IMR-90 (cell line): Measurements from ENCODE around the gene FGFR4. TPM values are rescaled to one million over a fixed set of nuclear protein-coding genes. Genes with fewer than 3 reads are reported as not detected.

Experiments
- ATAC-seq: fragments of 200-7000 bp; cut with Tn5 transposase; 2 replicates; pipeline ENCODE4 v1.9.1; 2020; ENCODE audit warnings: low read depth, mild to moderate bottlenecking, moderate library complexity
- BruUV-seq: library from RNA; stranded (reverse); fragments of 400-500 nt; replicated peaks from 2 replicates; lab custom pipeline; 2021; lab: Mats Ljungman, UMichigan
- CTCF ChIA-PET: fragments of 300-600 bp; formaldehyde crosslinking; extraction: SDS; loops from one replicate; lab custom pipeline; 2021; ENCODE audit warnings: antibody characterized with exemption; lab: Yijun Ruan, JAX
- POLR2A ChIA-PET: fragments of 300-600 bp; sonication (Branson Sonifier 250); formaldehyde crosslinking; loops from one replicate; lab custom pipeline; 2022; ENCODE audit warnings: antibody characterized with exemption; ENCODE audit not compliant: unreplicated experiment; lab: Charles Lee
- DNase-seq: peaks from one replicate; pipeline ENCODE4 v3.0.0; 2013
- H2AFZ ChIP-seq: replicated peaks from 2 replicates; pipeline ENCODE3; 2013; ENCODE audit warnings: low read length, mild to moderate bottlenecking; ENCODE audit not compliant: poor library complexity
- H2AK5ac ChIP-seq: 2 replicates; pipeline ENCODE4 v1.6.1; 2013; ENCODE audit warnings: low read depth, low read length, inconsistent platforms
- H2AK9ac ChIP-seq: replicated peaks from 2 replicates; pipeline ENCODE3; 2013; ENCODE audit warnings: mild to moderate bottlenecking, low read depth, low read length, moderate library complexity; ENCODE audit not compliant: poor library complexity
- H2BK120ac ChIP-seq: 2 replicates; pipeline ENCODE4 v1.6.1; 2013; ENCODE audit warnings: low read depth, low read length, inconsistent platforms
- H2BK15ac ChIP-seq: 3 replicates; pipeline ENCODE4 v1.6.1; 2013; ENCODE audit warnings: low read depth, low read length, inconsistent platforms
- H2BK20ac ChIP-seq: 2 replicates; pipeline ENCODE4 v1.6.1; 2013; ENCODE audit warnings: low read depth, mild to moderate bottlenecking, inconsistent platforms, low read length, moderate library complexity
- H2BK5ac ChIP-seq: 2 replicates; pipeline ENCODE4 v1.6.1; 2013; ENCODE audit warnings: mild to moderate bottlenecking, low read depth, low read length, inconsistent platforms; ENCODE audit not compliant: poor library complexity, severe bottlenecking
- H3K14ac ChIP-seq: replicated peaks from 2 replicates; pipeline ENCODE4 v1.6.1; 2013; ENCODE audit warnings: low read depth, low read length, inconsistent platforms
- H3K18ac ChIP-seq: 2 replicates; pipeline ENCODE4 v1.6.1; 2013; ENCODE audit warnings: low read depth, low read length, control low read depth
- H3K23ac ChIP-seq: 2 replicates; pipeline ENCODE4 v1.6.1; 2013; ENCODE audit warnings: low read depth, low read length, inconsistent platforms
- H3K27ac ChIP-seq: 2 replicates; pipeline ENCODE4 v1.5.1; 2013; ENCODE audit warnings: mild to moderate bottlenecking, control low read depth, low read length; ENCODE audit not compliant: insufficient read depth
- H3K27me3 ChIP-seq: 2 replicates; pipeline ENCODE4 v1.6.1; 2013; ENCODE audit warnings: low read length; ENCODE audit not compliant: control insufficient read depth, insufficient read depth
- H3K36me3 ChIP-seq: 2 replicates; pipeline ENCODE4 v1.6.1; 2013; ENCODE audit warnings: low read length, mixed read lengths; ENCODE audit not compliant: control insufficient read depth, insufficient read depth
- H3K4ac ChIP-seq: 2 replicates; pipeline ENCODE4 v1.6.1; 2013; ENCODE audit warnings: low read depth, low read length, inconsistent platforms
- H3K4me1 ChIP-seq: 2 replicates; pipeline ENCODE4 v1.6.1; 2013; ENCODE audit warnings: low read length, mixed read lengths; ENCODE audit not compliant: control insufficient read depth, insufficient read depth
- H3K4me2 ChIP-seq: 2 replicates; pipeline ENCODE4 v1.6.1; 2013; ENCODE audit warnings: low read depth, mild to moderate bottlenecking, control low read depth, low read length, moderate library complexity
- H3K4me3 ChIP-seq: 2 replicates; pipeline ENCODE4 v1.5.1; 2013; ENCODE audit warnings: low read depth, mild to moderate bottlenecking, control low read depth, low read length, moderate library complexity; ENCODE audit not compliant: insufficient read depth
- H3K56ac ChIP-seq: 2 replicates; pipeline ENCODE4 v1.6.1; 2013; ENCODE audit warnings: low read length, inconsistent platforms; ENCODE audit not compliant: insufficient read depth; ENCODE audit errors: extremely low read depth
- H3K79me1 ChIP-seq, 2 experiments: 2 replicates each; pipeline ENCODE4 v1.6.1; 2013; ENCODE audit warnings: low read length in 2 of 2, inconsistent platforms in 1 of 2, low read depth in 1 of 2
- H3K9ac ChIP-seq: 2 replicates; pipeline ENCODE4 v1.6.1; 2013; ENCODE audit warnings: low read depth, low read length, control low read depth
- H3K9me1 ChIP-seq: 2 replicates; pipeline ENCODE4 v1.6.1; 2013; ENCODE audit warnings: low read length, inconsistent platforms; ENCODE audit not compliant: insufficient read depth
- H3K9me3 ChIP-seq: 2 replicates; pipeline ENCODE4 v1.6.1; 2013; ENCODE audit warnings: low read length; ENCODE audit not compliant: control insufficient read depth, insufficient read depth
- H4K20me1 ChIP-seq: 2 replicates; pipeline ENCODE4 v1.6.1; 2013; ENCODE audit warnings: low read length, inconsistent platforms; ENCODE audit not compliant: insufficient read depth
- H4K5ac ChIP-seq: 2 replicates; pipeline ENCODE4 v1.6.1; 2013; ENCODE audit warnings: mild to moderate bottlenecking, low read depth, low read length, control low read depth
- H4K8ac ChIP-seq, 2 experiments: 2 replicates each; pipeline ENCODE4 v1.6.1; 2013; ENCODE audit warnings: low read depth in 2 of 2, low read length in 2 of 2, control low read depth in 1 of 2, inconsistent platforms in 1 of 2
- H4K91ac ChIP-seq: 2 replicates; pipeline ENCODE4 v1.6.1; 2013; ENCODE audit warnings: low read depth, low read length, inconsistent platforms; ENCODE audit not compliant: insufficient read depth
- BHLHE40 ChIP-seq: fragments of 150-350 bp; IDR thresholded peaks from 2 replicates; pipeline ENCODE4 v1.6.1; 2016; ENCODE audit warnings: mild to moderate bottlenecking, low read depth, low read length
- CEBPB ChIP-seq: IDR thresholded peaks from 2 replicates; pipeline ENCODE4 v1.6.1; 2012; ENCODE audit warnings: low read depth, low read length, improper control_type of control experiment
- CHD1 ChIP-seq: IDR thresholded peaks from 2 replicates; pipeline ENCODE4 v1.6.1; 2012; ENCODE audit warnings: low read depth, low read length, improper control_type of control experiment
- FOS ChIP-seq: fragments of 150-350 bp; IDR thresholded peaks from 2 replicates; pipeline ENCODE4 v1.6.1; 2016; ENCODE audit warnings: low read depth, low read length
- MAFK ChIP-seq: IDR thresholded peaks from 2 replicates; pipeline ENCODE4 v1.6.1; 2012; ENCODE audit warnings: low read depth, low read length, improper control_type of control experiment
- MAZ ChIP-seq: IDR thresholded peaks from 2 replicates; pipeline ENCODE4 v1.6.1; 2012; ENCODE audit warnings: low read depth, mild to moderate bottlenecking, low read length, improper control_type of control experiment, moderate library complexity, borderline replicate concordance
- MXI1 ChIP-seq: IDR thresholded peaks from 2 replicates; pipeline ENCODE4 v1.6.1; 2012; ENCODE audit warnings: low read depth, mild to moderate bottlenecking, low read length, moderate library complexity, borderline replicate concordance
- NFE2L2 ChIP-seq: fragments of 150-350 bp; IDR thresholded peaks from 2 replicates; pipeline ENCODE4 v1.6.1; 2016; ENCODE audit warnings: low read depth, mild to moderate bottlenecking, low read length
- POLR2A ChIP-seq: IDR thresholded peaks from 2 replicates; pipeline ENCODE4 v1.6.1; 2012; ENCODE audit warnings: mild to moderate bottlenecking, low read depth, low read length
- RAD21 ChIP-seq: IDR thresholded peaks from 2 replicates; pipeline ENCODE4 v1.6.1; 2012; ENCODE audit warnings: low read length, improper control_type of control experiment
- RCOR1 ChIP-seq: IDR thresholded peaks from 2 replicates; pipeline ENCODE4 v1.6.1; 2012; ENCODE audit warnings: mild to moderate bottlenecking, low read length, improper control_type of control experiment; ENCODE audit not compliant: insufficient replicate concordance
- RFX5 ChIP-seq: IDR thresholded peaks from 2 replicates; pipeline ENCODE4 v1.8.0; 2012; ENCODE audit warnings: low read depth, mild to moderate bottlenecking, low read length, moderate library complexity
- SMC3 ChIP-seq: fragments of 150-350 bp; IDR thresholded peaks from 2 replicates; pipeline ENCODE4 v1.6.1; 2016; ENCODE audit warnings: low read depth, mild to moderate bottlenecking, antibody characterized with exemption, low read length, moderate library complexity
- USF2 ChIP-seq: fragments of 150-350 bp; IDR thresholded peaks from 2 replicates; pipeline ENCODE4 v1.6.1; 2017; ENCODE audit warnings: mild to moderate bottlenecking, antibody characterized with exemption, low read length, low read depth
- WGBS, 2 experiments: methylation state at CpG; one replicate each; pipeline versions ENCODE4 v1.1.5 to v1.1.7; 2013; ENCODE audit warnings: missing lambda C conversion rate in 2 of 2; ENCODE audit not compliant: insufficient read length in 1 of 2; ENCODE audit errors: extremely low coverage in 2 of 2; 5-methylcytosine and 5-hydroxymethylcytosine counted together
- dilution Hi-C: fragments of 300-500 bp; cut with HindIII; formaldehyde crosslinking; loops from one replicate; pipeline ENCODE4 v1.14.3; 2018; ENCODE audit warnings: low sequenced_read_pairs; ENCODE audit not compliant: unreplicated experiment
- in situ Hi-C: fragments of 300-500 bp; cut with MboI; formaldehyde crosslinking; loops from 3 replicates; pipeline ENCODE4 v1.14.3; 2019; ENCODE audit warnings: low sequenced_read_pairs, inconsistent platforms, mixed read lengths
- intact Hi-C: fragments of 100-400 bp; cut with micrococcal nuclease; formaldehyde crosslinking; loops from 2 replicates; pipeline ENCODE4 v1.10.0; 2022
- polyA plus RNA-seq, 3 experiments: library from polyadenylated mRNA; depleted of rRNA; stranded (reverse); fragments of >200 nt; gene quantifications; 2 replicates each; pipeline ENCODE4 v1.2.3, GENCODE V29; 2012; ENCODE audit warnings: low replicate concordance in 1 of 3
- total RNA-seq: library from RNA; depleted of rRNA; stranded (reverse); fragments of >200 nt; gene quantifications from 2 replicates; pipeline ENCODE4 v1.2.3, GENCODE V29; 2012
- TF ChIP-seq, protein P1 (sequence below): conservative IDR thresholded peaks from 2 replicates; pipeline ENCODE4 v1.5.1; 2012; ENCODE audit warnings: mild to moderate bottlenecking, low read depth, low read length, improper control_type of control experiment

FGFR4 gene
- total and polyA plus RNA-seq, 2 of the 4 experiments (the other 2 are of a cell fraction) = 0.90 to 2.4 TPM

GRCh38 chr5:177064500-177065277 lies 22.0 kb upstream of the FGFR4 start:
- no peak overlapping the region for H3K23ac ChIP-seq
- H3K18ac ChIP-seq = no peak overlapping the region
- no peaks in the 10 kb centered on the region for H3K79me1 ChIP-seq
- H3K27me3 ChIP-seq = no peaks in the 10 kb centered on the region
- H2BK15ac ChIP-seq = no peak overlapping the region
- no peak overlapping the region for H2BK20ac ChIP-seq
- intact Hi-C loops (no loop called here), dilution Hi-C loops (no loop called here), in situ Hi-C loops (no loop called here)
- H3K56ac ChIP-seq = no peak overlapping the region
- peaks cover 5% of the 10 kb centered on the region for H3K4me1 ChIP-seq
- no peak overlapping the region for H2BK5ac ChIP-seq
- peak overlapping the region; percentile 43 for H2AFZ ChIP-seq
- H2BK120ac ChIP-seq = no peak overlapping the region
- no peak overlapping the region for H3K9ac ChIP-seq
- H3K4me2 ChIP-seq = no peak overlapping the region
- H3K4ac ChIP-seq = no peak overlapping the region
- no peak overlapping the region for H2AK9ac ChIP-seq
- no peak overlapping the region for H4K8ac ChIP-seq
- 92% methylated on average over 5 of the region's 12 CpGs; no CpG with 5 or more reads in 1 of the 2 experiments for WGBS, 2 experiments
- H4K91ac ChIP-seq = no peak overlapping the region
- peaks cover 9% of the 10 kb centered on the region; the same call in 1 of the 2 replicates for H3K9me1 ChIP-seq
- H3K27ac ChIP-seq = no peak overlapping the region
- H3K9me3 ChIP-seq = no peaks in the 10 kb centered on the region
- H3K14ac ChIP-seq = no peak overlapping the region
- ChIA-PET POLR2A (no interaction called here), CTCF (interaction anchor here (1.1 kb wide), 1 partner anchor 46 kb away, joined by 3 read pairs; no protein-coding TSS in a partner anchor)
- no peak overlapping the region for H4K5ac ChIP-seq
- no peaks in the 10 kb centered on the region for H4K20me1 ChIP-seq
- peaks cover 31% of the 10 kb centered on the region for H3K36me3 ChIP-seq
- DNase-seq (no peak), ATAC-seq (no peak)
- no peak overlapping the region for H2AK5ac ChIP-seq
- no TSS peak for BruUV-seq
- H3K4me3 ChIP-seq = no peak overlapping the region
- TF ChIP-seq BHLHE40 = no peak
- no peak for TF ChIP-seq SMC3
- no peak for TF ChIP-seq MXI1
- TF ChIP-seq, protein P1, sequence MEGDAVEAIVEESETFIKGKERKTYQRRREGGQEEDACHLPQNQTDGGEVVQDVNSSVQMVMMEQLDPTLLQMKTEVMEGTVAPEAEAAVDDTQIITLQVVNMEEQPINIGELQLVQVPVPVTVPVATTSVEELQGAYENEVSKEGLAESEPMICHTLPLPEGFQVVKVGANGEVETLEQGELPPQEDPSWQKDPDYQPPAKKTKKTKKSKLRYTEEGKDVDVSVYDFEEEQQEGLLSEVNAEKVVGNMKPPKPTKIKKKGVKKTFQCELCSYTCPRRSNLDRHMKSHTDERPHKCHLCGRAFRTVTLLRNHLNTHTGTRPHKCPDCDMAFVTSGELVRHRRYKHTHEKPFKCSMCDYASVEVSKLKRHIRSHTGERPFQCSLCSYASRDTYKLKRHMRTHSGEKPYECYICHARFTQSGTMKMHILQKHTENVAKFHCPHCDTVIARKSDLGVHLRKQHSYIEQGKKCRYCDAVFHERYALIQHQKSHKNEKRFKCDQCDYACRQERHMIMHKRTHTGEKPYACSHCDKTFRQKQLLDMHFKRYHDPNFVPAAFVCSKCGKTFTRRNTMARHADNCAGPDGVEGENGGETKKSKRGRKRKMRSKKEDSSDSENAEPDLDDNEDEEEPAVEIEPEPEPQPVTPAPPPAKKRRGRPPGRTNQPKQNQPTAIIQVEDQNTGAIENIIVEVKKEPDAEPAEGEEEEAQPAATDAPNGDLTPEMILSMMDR = no peak
- no peak for TF ChIP-seq CEBPB
- TF ChIP-seq FOS = no peak
- TF ChIP-seq MAZ = no peak
- TF ChIP-seq POLR2A = no peak
- TF ChIP-seq CHD1 = no peak
- TF ChIP-seq RCOR1 = no peak
- TF ChIP-seq USF2 = no peak
- no peak for TF ChIP-seq NFE2L2
- TF ChIP-seq RFX5 = no peak
- no peak for TF ChIP-seq RAD21
- no peak for TF ChIP-seq MAFK
